Liver (tissue), 9 donors: ENCODE measurements around the gene GPD2. TPM values are rescaled to one million over a fixed set of nuclear protein-coding genes. Genes with fewer than 3 reads are reported as not detected.

ENCODE experiments used
- DNase-seq: peaks from one replicate; pipeline ENCODE4 v3.0.0-alpha.2; 2017; ENCODE audit warnings: low spot score
- H3K27ac ChIP-seq, 2 donors: one replicate each; pipeline ENCODE4 v1.7.0; 2013; ENCODE audit warnings: inconsistent platforms in 2 of 2, low read length in 2 of 2, control low read depth in 1 of 2, low read depth in 1 of 2, mild to moderate bottlenecking in 1 of 2
- H3K27me3 ChIP-seq, 4 donors: one replicate each; pipeline versions ENCODE4 v1.6.1 to v1.7.0; 2013; ENCODE audit warnings: low read length in 3 of 4, inconsistent platforms in 1 of 4, mild to moderate bottlenecking in 1 of 4, moderate library complexity in 1 of 4; ENCODE audit not compliant: control insufficient read depth in 4 of 4, insufficient read depth in 4 of 4
- H3K36me3 ChIP-seq, 4 donors: one replicate each; pipeline versions ENCODE4 v1.6.1 to v1.7.0; 2013; ENCODE audit warnings: low read length in 3 of 4, mild to moderate bottlenecking in 3 of 4, low read depth in 1 of 4, moderate library complexity in 1 of 4; ENCODE audit not compliant: control insufficient read depth in 4 of 4, insufficient read depth in 3 of 4
- H3K4me1 ChIP-seq, 4 donors: one replicate each; pipeline versions ENCODE4 v1.6.1 to v1.7.0; 2013; ENCODE audit warnings: low read length in 3 of 4, mild to moderate bottlenecking in 3 of 4, moderate library complexity in 1 of 4; ENCODE audit not compliant: control insufficient read depth in 4 of 4, insufficient read depth in 4 of 4
- H3K4me3 ChIP-seq, 3 donors: one replicate each; pipeline versions ENCODE4 v1.6.1 to v1.7.0; 2013; ENCODE audit warnings: low read length in 3 of 3, control low read depth in 1 of 3, low read depth in 1 of 3, mild to moderate bottlenecking in 1 of 3
- H3K9ac ChIP-seq, 2 donors: one replicate each; pipeline ENCODE4 v1.7.0; 2013; ENCODE audit warnings: low read length in 2 of 2, mild to moderate bottlenecking in 2 of 2, moderate library complexity in 2 of 2, control low read depth in 1 of 2, low read depth in 1 of 2
- H3K9me3 ChIP-seq, 4 donors: one replicate each; pipeline versions ENCODE4 v1.6.1 to v1.7.0; 2013; ENCODE audit warnings: low read length in 3 of 4; ENCODE audit not compliant: control insufficient read depth in 4 of 4
- EGR1 ChIP-seq, 2 donors: IDR thresholded peaks; 2 replicates each; pipeline ENCODE4 v1.6.1; 2016 to 2018; ENCODE audit warnings: antibody characterized with exemption in 2 of 2, low read depth in 2 of 2
- FOXA1 ChIP-seq: IDR thresholded peaks from 2 replicates; pipeline ENCODE4 v1.6.1; 2016; ENCODE audit warnings: antibody characterized with exemption
- FOXA2 ChIP-seq: IDR thresholded peaks from 2 replicates; pipeline ENCODE4 v1.6.1; 2016; ENCODE audit warnings: antibody characterized with exemption
- GABPA ChIP-seq, 2 donors: IDR thresholded peaks in 1 of 2; conservative IDR thresholded peaks in 1 of 2; 2 replicates each; pipeline ENCODE4 v1.6.1; 2016; ENCODE audit warnings: antibody characterized with exemption in 2 of 2, mild to moderate bottlenecking in 1 of 2, moderate library complexity in 1 of 2
- HNF4A ChIP-seq, 2 donors: conservative IDR thresholded peaks; 2 replicates each; pipeline ENCODE4 v1.6.1; 2016; ENCODE audit warnings: antibody characterized with exemption in 2 of 2, mild to moderate bottlenecking in 2 of 2
- HNF4G ChIP-seq: IDR thresholded peaks from 2 replicates; pipeline ENCODE4 v1.6.1; 2016; ENCODE audit warnings: antibody characterized with exemption
- JUND ChIP-seq, 2 donors: IDR thresholded peaks; 2 replicates each; pipeline ENCODE4 v1.6.1; 2016; ENCODE audit warnings: antibody characterized with exemption in 2 of 2
- NR2F2 ChIP-seq: IDR thresholded peaks from 2 replicates; pipeline ENCODE4 v1.6.1; 2016; ENCODE audit warnings: antibody characterized with exemption
- RXRA ChIP-seq, 2 donors: IDR thresholded peaks; 2 replicates each; pipeline ENCODE4 v1.6.1; 2017 to 2018; ENCODE audit warnings: antibody characterized with exemption in 2 of 2, mild to moderate bottlenecking in 1 of 2
- SP1 ChIP-seq: IDR thresholded peaks from 2 replicates; pipeline ENCODE4 v1.6.1; 2018; ENCODE audit warnings: antibody characterized with exemption, mild to moderate bottlenecking
- TAF1 ChIP-seq: conservative IDR thresholded peaks from 2 replicates; pipeline ENCODE4 v1.6.1; 2016; ENCODE audit warnings: antibody characterized with exemption, mild to moderate bottlenecking
- YY1 ChIP-seq: IDR thresholded peaks from 2 replicates; pipeline ENCODE4 v1.6.1; 2016; ENCODE audit warnings: antibody characterized with exemption, mild to moderate bottlenecking
- WGBS: extraction: QIAGEN DNeasy Blood & Tissue Kit; methylation state at CpG from one replicate; pipeline ENCODE4 v1.1.7; 2013; 5-methylcytosine and 5-hydroxymethylcytosine counted together
- polyA plus RNA-seq, 2 donors: library from polyadenylated mRNA; stranded (reverse) in 1 of 2; unstranded in 1 of 2; fragments of 200-250 nt in 1 of 2; fragments of >200 nt in 1 of 2; fragmentation: Nextera tagmentation in 1 of 2; extraction: Ambion mirVana in 1 of 2; gene quantifications; one replicate each; pipeline versions ENCODE4 v1.2.1 to v1.2.3, GENCODE V29; 2013 to 2015
- total RNA-seq, 2 donors: library from RNA; depleted of rRNA; stranded (reverse); fragments of >200 nt; gene quantifications; one replicate each; pipeline ENCODE4 v1.2.3, GENCODE V29; 2014
- TF ChIP-seq, protein P1 (sequence below): IDR thresholded peaks from 2 replicates; pipeline ENCODE4 v1.6.1; 2016; ENCODE audit warnings: antibody characterized with exemption, mild to moderate bottlenecking
- TF ChIP-seq, protein P2 (sequence below): IDR thresholded peaks from 2 replicates; pipeline ENCODE4 v1.6.1; 2016; ENCODE audit warnings: antibody characterized with exemption
- TF ChIP-seq, protein P3 (sequence below): IDR thresholded peaks from 2 replicates; pipeline ENCODE4 v1.6.1; 2016; ENCODE audit warnings: antibody characterized with exemption
- TF ChIP-seq, protein P4 (sequence below): IDR thresholded peaks from 2 replicates; pipeline ENCODE4 v1.6.1; 2016; ENCODE audit warnings: antibody characterized with exemption
- TF ChIP-seq, protein P5 (sequence below): fragments of 150-350 bp; IDR thresholded peaks from 2 replicates; pipeline ENCODE4 v1.5.1; 2017; ENCODE audit warnings: improper control_type of control experiment, low read depth, low read length; ENCODE audit not compliant: missing input control
- donor health status: healthy.
- donor health status: healthy.
- donor health status: healthy.
- donor health status: healthy.
- donor health status: healthy.

The GPD2 gene
- total and polyA plus RNA-seq, 4 donors = 1.4 to 14.3 (median 6.1) TPM

DNA sequence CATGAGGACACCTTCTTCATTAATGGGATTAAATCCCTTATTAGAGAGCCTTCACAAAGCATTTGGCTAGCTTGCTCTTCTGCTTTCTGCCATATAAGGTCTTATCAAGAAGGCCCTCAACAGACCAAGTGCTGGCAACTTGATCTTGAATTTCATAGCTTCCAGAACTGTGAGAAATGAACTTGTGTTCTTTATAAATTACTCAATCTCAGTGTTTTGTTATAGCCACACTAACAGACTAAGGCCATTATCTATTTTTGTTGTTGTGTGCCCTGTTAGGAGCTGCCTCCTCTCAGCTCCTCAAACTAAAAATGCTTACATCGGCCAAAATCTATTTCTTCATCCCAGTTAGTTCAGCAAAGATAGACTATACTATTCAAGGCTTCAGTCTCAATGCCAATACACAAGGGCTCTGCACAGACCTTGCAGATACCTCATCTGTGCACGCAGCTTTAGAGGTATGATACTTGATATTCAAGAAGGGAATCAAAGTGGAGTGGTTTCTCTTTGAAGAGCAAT, 182.9 kb downstream of the GPD2 start:
- H3K27me3 ChIP-seq = no peaks in the 10 kb centered on the region
- TF ChIP-seq, protein P1, sequence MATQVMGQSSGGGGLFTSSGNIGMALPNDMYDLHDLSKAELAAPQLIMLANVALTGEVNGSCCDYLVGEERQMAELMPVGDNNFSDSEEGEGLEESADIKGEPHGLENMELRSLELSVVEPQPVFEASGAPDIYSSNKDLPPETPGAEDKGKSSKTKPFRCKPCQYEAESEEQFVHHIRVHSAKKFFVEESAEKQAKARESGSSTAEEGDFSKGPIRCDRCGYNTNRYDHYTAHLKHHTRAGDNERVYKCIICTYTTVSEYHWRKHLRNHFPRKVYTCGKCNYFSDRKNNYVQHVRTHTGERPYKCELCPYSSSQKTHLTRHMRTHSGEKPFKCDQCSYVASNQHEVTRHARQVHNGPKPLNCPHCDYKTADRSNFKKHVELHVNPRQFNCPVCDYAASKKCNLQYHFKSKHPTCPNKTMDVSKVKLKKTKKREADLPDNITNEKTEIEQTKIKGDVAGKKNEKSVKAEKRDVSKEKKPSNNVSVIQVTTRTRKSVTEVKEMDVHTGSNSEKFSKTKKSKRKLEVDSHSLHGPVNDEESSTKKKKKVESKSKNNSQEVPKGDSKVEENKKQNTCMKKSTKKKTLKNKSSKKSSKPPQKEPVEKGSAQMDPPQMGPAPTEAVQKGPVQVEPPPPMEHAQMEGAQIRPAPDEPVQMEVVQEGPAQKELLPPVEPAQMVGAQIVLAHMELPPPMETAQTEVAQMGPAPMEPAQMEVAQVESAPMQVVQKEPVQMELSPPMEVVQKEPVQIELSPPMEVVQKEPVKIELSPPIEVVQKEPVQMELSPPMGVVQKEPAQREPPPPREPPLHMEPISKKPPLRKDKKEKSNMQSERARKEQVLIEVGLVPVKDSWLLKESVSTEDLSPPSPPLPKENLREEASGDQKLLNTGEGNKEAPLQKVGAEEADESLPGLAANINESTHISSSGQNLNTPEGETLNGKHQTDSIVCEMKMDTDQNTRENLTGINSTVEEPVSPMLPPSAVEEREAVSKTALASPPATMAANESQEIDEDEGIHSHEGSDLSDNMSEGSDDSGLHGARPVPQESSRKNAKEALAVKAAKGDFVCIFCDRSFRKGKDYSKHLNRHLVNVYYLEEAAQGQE = no peak
- TF ChIP-seq, protein P2, sequence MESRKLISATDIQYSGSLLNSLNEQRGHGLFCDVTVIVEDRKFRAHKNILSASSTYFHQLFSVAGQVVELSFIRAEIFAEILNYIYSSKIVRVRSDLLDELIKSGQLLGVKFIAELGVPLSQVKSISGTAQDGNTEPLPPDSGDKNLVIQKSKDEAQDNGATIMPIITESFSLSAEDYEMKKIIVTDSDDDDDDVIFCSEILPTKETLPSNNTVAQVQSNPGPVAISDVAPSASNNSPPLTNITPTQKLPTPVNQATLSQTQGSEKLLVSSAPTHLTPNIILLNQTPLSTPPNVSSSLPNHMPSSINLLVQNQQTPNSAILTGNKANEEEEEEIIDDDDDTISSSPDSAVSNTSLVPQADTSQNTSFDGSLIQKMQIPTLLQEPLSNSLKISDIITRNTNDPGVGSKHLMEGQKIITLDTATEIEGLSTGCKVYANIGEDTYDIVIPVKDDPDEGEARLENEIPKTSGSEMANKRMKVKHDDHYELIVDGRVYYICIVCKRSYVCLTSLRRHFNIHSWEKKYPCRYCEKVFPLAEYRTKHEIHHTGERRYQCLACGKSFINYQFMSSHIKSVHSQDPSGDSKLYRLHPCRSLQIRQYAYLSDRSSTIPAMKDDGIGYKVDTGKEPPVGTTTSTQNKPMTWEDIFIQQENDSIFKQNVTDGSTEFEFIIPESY = no peak
- TF ChIP-seq HNF4G = no peak
- TF ChIP-seq, protein P3, sequence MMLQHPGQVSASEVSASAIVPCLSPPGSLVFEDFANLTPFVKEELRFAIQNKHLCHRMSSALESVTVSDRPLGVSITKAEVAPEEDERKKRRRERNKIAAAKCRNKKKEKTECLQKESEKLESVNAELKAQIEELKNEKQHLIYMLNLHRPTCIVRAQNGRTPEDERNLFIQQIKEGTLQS = no peak
- TF ChIP-seq EGR1 (IDR thresholded peaks at IDR 0.05; ENCODE audit: low read depth in 2 of 2) = no peak
- TF ChIP-seq, protein P4, sequence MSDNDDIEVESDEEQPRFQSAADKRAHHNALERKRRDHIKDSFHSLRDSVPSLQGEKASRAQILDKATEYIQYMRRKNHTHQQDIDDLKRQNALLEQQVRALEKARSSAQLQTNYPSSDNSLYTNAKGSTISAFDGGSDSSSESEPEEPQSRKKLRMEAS = no peak
- no peak for TF ChIP-seq NR2F2
- TF ChIP-seq FOXA2 = no peak
- no peak for TF ChIP-seq SP1
- TF ChIP-seq, protein P5, sequence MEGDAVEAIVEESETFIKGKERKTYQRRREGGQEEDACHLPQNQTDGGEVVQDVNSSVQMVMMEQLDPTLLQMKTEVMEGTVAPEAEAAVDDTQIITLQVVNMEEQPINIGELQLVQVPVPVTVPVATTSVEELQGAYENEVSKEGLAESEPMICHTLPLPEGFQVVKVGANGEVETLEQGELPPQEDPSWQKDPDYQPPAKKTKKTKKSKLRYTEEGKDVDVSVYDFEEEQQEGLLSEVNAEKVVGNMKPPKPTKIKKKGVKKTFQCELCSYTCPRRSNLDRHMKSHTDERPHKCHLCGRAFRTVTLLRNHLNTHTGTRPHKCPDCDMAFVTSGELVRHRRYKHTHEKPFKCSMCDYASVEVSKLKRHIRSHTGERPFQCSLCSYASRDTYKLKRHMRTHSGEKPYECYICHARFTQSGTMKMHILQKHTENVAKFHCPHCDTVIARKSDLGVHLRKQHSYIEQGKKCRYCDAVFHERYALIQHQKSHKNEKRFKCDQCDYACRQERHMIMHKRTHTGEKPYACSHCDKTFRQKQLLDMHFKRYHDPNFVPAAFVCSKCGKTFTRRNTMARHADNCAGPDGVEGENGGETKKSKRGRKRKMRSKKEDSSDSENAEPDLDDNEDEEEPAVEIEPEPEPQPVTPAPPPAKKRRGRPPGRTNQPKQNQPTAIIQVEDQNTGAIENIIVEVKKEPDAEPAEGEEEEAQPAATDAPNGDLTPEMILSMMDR = no peak
- TF ChIP-seq RXRA (IDR thresholded peaks at IDR 0.05) = no peak
- TF ChIP-seq GABPA (IDR thresholded peaks at IDR 0.05 in 1 of 2, conservative IDR thresholded peaks at IDR 0.05 in 1 of 2) = no peak
- TF ChIP-seq TAF1 = no peak
- no peak for TF ChIP-seq FOXA1
- no peak for TF ChIP-seq JUND (IDR thresholded peaks at IDR 0.05)
- TF ChIP-seq YY1 = no peak
- no peak for DNase-seq
- 88% methylated on average over 2 of the region's 2 CpGs for WGBS
- no peaks in the 10 kb centered on the region for H3K36me3 ChIP-seq
- no peak overlapping the region for H3K4me3 ChIP-seq
- no peak overlapping the region for H3K27ac ChIP-seq
- H3K4me1 ChIP-seq = no peaks in the 10 kb centered on the region
- H3K9me3 ChIP-seq = peaks cover 0 to 5% (median under 1%) of the 10 kb centered on the region in 4 donors
- H3K9ac ChIP-seq = no peak overlapping the region

DNA sequence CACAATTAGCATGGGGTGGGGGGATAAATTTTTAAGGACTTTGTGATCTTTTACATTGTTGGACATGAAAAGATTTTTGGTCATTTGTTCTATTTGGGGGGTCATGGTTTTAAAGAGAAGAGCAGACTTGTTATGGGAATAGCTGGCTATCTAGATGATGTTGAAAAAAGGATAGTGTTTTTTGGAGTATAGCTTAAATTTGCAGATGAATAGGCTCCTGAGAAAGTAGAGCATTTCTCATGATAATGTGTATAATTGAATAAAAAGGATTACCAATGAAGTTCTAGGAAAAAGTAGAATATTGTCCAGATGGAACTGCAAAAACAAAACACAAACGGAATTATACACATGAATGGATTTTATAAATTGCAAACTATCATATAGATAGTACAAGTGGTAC, 186.3 kb downstream of the GPD2 start:
- WGBS = 81% methylated on average over 1 of the region's 1 CpG
- Histone ChIP-seq H3K4me1 (no peaks in the 10 kb centered on the region), H3K27me3 (no peaks in the 10 kb centered on the region), H3K4me3 (no peak overlapping the region), H3K9me3 (peaks cover 0 to 10% (median 3%) of the 10 kb centered on the region in 4 donors), H3K27ac (no peak overlapping the region), H3K36me3 (no peaks in the 10 kb centered on the region), H3K9ac (no peak overlapping the region)
- no peak for DNase-seq
- no peak for TF ChIP-seq JUND (IDR thresholded peaks at IDR 0.05)
- no peak for TF ChIP-seq FOXA1
- no peak for TF ChIP-seq HNF4A (conservative IDR thresholded peaks at IDR 0.05)
- no peak for TF ChIP-seq HNF4G
- TF ChIP-seq, protein P2 = no peak
- no peak for TF ChIP-seq EGR1 (IDR thresholded peaks at IDR 0.05; ENCODE audit: low read depth in 2 of 2)
- TF ChIP-seq, protein P5 = no peak
- no peak for TF ChIP-seq FOXA2
- no peak for TF ChIP-seq GABPA (IDR thresholded peaks at IDR 0.05 in 1 of 2, conservative IDR thresholded peaks at IDR 0.05 in 1 of 2)
- TF ChIP-seq SP1 = no peak
- TF ChIP-seq, protein P4 = no peak
